Tibial nerve (tissue), 4 donors: ENCODE measurements around the gene KCNT2.

ENCODE experiments used
- EP300 ChIP-seq, 2 donors: sonication (generic); formaldehyde crosslinking; IDR thresholded peaks; one replicate each; pipeline ENCODE4 v1.6.1; 2017; ENCODE audit warnings: antibody characterized with exemption in 2 of 2, mild to moderate bottlenecking in 1 of 2
- POLR2A ChIP-seq, 2 donors: fragments of 450-650 bp; IDR thresholded peaks; one replicate each; pipeline ENCODE4 v1.6.1; 2017; ENCODE audit warnings: antibody characterized with exemption in 2 of 2, mild to moderate bottlenecking in 2 of 2, moderate library complexity in 2 of 2
- TF ChIP-seq, protein P1 (sequence below), 5 experiments: fragments of 200-600 bp in 3 of 5; fragments of 450-650 bp in 2 of 5; sonication (generic) in 3 of 5; IDR thresholded peaks; one replicate each; pipeline ENCODE4 v1.5.1; 2016 to 2019; ENCODE audit warnings: antibody characterized with exemption in 5 of 5, mild to moderate bottlenecking in 3 of 5, moderate library complexity in 2 of 5

DNA sequence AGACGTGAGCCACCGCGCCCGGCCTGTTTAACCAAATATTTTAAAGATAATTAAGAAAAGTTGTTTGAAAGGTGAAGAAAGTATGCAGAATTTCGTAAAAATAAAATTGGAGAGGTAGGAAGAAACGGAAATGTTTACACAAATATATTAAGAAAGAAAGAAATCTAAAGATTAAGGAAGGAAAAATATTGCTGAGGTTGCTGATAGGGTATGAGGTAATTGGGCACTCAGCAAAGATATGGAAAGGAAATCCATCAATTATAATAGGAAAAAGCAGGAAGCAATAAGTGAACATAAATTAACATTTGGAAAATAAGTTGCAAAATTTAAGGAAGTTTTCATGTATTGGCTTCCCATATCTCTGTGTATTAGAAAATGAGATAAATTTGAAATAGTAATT is 225.9 kb downstream of the KCNT2 start:
- no peak for TF ChIP-seq POLR2A (IDR thresholded peaks at IDR 0.05)
- TF ChIP-seq, protein P1, sequence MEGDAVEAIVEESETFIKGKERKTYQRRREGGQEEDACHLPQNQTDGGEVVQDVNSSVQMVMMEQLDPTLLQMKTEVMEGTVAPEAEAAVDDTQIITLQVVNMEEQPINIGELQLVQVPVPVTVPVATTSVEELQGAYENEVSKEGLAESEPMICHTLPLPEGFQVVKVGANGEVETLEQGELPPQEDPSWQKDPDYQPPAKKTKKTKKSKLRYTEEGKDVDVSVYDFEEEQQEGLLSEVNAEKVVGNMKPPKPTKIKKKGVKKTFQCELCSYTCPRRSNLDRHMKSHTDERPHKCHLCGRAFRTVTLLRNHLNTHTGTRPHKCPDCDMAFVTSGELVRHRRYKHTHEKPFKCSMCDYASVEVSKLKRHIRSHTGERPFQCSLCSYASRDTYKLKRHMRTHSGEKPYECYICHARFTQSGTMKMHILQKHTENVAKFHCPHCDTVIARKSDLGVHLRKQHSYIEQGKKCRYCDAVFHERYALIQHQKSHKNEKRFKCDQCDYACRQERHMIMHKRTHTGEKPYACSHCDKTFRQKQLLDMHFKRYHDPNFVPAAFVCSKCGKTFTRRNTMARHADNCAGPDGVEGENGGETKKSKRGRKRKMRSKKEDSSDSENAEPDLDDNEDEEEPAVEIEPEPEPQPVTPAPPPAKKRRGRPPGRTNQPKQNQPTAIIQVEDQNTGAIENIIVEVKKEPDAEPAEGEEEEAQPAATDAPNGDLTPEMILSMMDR (IDR thresholded peaks at IDR 0.05): no peak
- no peak for TF ChIP-seq EP300 (IDR thresholded peaks at IDR 0.05)
